ENCODE results near the gene NKD2.

The NKD2 gene

DNA sequence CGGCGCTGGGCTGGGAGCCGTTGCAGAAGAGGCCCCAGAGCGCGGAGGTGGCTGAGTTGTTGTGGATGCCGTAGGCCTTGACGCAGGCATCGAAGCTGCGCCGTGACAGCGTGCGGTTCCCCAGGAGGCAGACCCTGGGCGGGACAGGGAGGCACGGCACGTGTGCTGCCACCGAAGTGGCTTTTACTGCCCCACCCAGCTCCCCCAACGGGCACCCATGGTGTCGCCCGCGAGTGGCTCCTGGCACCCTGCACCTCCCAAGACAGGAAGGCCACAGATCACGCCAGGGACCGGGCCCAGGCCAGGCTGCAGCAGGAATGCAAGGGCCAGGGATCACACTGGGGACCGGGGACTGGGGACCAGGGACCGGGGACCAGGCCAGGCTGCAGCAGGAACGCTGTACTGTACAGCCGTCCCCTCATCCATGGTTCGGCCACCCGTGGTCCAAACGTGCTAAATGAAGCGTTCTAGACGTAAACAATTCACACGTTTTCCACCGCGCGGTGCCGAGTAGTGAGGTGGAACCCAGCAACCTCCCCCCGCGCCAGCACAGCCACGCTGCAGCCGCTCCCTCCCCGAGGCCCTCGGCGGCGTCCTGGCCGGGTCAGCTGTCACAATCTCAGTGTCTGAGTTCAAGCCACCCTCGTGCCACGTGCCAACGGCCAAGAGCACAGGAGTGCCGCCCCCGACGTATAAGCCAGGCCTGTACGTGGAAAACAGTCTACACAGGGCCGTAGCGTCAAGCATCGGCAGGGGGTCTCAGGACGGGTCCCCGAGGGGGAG lies 75.4 kb downstream of the NKD2 start:
- DNase-seq (ENCODE audit: extremely low read depth in 1 of 2, low read depth in 1 of 2): no peak

DNA sequence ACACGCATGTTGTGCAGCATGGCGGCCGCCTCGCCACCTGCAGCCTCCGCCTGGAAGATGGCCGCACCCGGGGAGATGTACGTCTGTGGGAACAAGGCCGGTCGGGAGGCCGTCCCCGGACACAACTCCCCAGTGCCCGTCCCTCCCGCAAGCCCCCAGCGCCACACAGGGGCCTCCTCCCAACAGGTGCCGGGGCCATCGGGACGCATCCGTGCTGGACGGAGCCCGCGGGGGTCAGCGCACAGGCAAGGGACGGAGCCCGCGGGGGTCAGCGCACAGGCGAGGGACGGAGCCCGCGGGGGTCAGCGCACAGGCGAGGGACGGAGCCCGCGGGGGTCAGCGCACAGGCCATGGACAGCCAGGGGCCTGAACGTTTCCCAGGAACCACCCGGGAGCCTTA lies 76.8 kb downstream of the NKD2 start:
- DNase-seq (ENCODE audit: extremely low read depth in 1 of 2, low read depth in 1 of 2): no peak

- no peak for DNase-seq (ENCODE audit: extremely low read depth in 1 of 2, low read depth in 1 of 2)
Observed at GRCh38 chr5:1086137-1086536, 77.5 kb downstream of the NKD2 start.

DNA sequence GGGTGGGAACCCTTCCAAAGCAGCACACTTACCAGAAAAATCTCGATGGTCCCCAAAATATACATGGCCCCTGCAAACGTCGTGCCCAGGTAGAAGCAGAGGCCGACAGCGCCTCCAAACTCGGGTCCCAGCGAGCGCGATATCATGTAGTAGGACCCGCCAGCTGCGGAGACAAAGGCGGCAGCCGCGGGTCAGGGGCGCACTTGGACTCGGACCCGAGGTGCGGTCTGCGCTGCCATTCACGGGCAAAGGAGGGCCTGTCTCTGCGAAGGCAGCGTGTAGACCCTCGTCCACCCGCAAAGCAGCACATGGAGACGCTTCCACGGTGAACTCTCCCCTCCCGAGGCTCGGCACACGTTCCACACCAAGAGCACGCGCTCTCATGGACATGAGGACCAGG lies 78.3 kb downstream of the NKD2 start:
- DNase-seq (ENCODE audit: extremely low read depth in 1 of 2, low read depth in 1 of 2): no peak

- DNase-seq (ENCODE audit: extremely low read depth in 1 of 2, low read depth in 1 of 2): no peak
Observed at GRCh38 chr5:1087428-1087827, 78.8 kb downstream of the NKD2 start.

- no peak for DNase-seq (ENCODE audit: extremely low read depth in 1 of 2, low read depth in 1 of 2)
Observed at GRCh38 chr5:1088031-1088430, 79.4 kb downstream of the NKD2 start.

Measured in stimulated activated CD8-positive, alpha-beta memory T cell treated with anti-CD3 and anti-CD28 coated beads, Interleukin-7, amount 100 ng/mL, for 48 hours (primary cell).